ENCODE results near the gene FNBP1.

The FNBP1 gene

GRCh38 chr9:129876815-129877214 lies 166.2 kb downstream of the FNBP1 start:
- no peak overlapping the region for H3K4me3 ChIP-seq (ENCODE audit: low read length in 2 of 2)
- H4K8ac ChIP-seq (ENCODE audit: low read depth, low read length), result no peak overlapping the region
- DNase-seq (ENCODE audit: low spot score), result no peak
- H2BK15ac ChIP-seq (ENCODE audit: low read length), result no peak overlapping the region
- H3K27me3 ChIP-seq (ENCODE audit: control insufficient read depth in 3 of 3, insufficient read depth in 3 of 3, low read depth in 1 of 3, low read length in 3 of 3), result no peaks in the 10 kb centered on the region
- no peak overlapping the region for H3K23ac ChIP-seq (ENCODE audit: low read depth, low read length, poor library complexity)
- no peak overlapping the region for H2BK120ac ChIP-seq (ENCODE audit: low read depth, low read length)
- H3K4ac ChIP-seq (ENCODE audit: low read length), result no peak overlapping the region
- H2AFZ ChIP-seq (ENCODE audit: low read length), result no peak overlapping the region
- no peak overlapping the region for H3K4me2 ChIP-seq (ENCODE audit: insufficient read depth, low read length, poor library complexity, severe bottlenecking)
- no peak overlapping the region for H4K91ac ChIP-seq (ENCODE audit: low read depth, low read length, poor library complexity)
- no peaks in the 10 kb centered on the region for H3K4me1 ChIP-seq (ENCODE audit: control insufficient read depth in 2 of 2, insufficient read depth in 1 of 2, low read depth in 1 of 2, low read length in 2 of 2)
- no peak overlapping the region for H3K9ac ChIP-seq (ENCODE audit: low read depth, low read length, poor library complexity)
- peaks cover 16 to 34% of the 10 kb centered on the region in 2 donors for H3K36me3 ChIP-seq (replicated peaks in 1 of 2; ENCODE audit: control insufficient read depth in 2 of 2, insufficient read depth in 2 of 2, low read length in 2 of 2)
- no peak overlapping the region for H3K27ac ChIP-seq (replicated peaks; ENCODE audit: low read length)
- no peak overlapping the region for H2AK5ac ChIP-seq (ENCODE audit: low read depth, low read length)
- H3K9me3 ChIP-seq (replicated peaks in 1 of 2; ENCODE audit: control insufficient read depth in 2 of 2, insufficient read depth in 1 of 2, low read depth in 1 of 2, low read length in 2 of 2), result no peaks in the 10 kb centered on the region
- no peak overlapping the region for H3K18ac ChIP-seq (ENCODE audit: low read length)
- H2BK12ac ChIP-seq (ENCODE audit: low read length), result no peak overlapping the region
- H3K79me1 ChIP-seq (ENCODE audit: low read depth, low read length), result peaks cover 2% of the 10 kb centered on the region
- no peak overlapping the region for H2BK5ac ChIP-seq (ENCODE audit: low read length)
- H3K14ac ChIP-seq (ENCODE audit: low read length), result no peak overlapping the region
- no CpG with 5 or more reads among the region's 7 CpGs for WGBS, 2 donors (ENCODE audit: extremely low coverage in 2 of 2, insufficient read length in 2 of 2, insufficient replicate concordance in 1 of 2)

- DNase-seq (ENCODE audit: low spot score), result no peak
- Histone ChIP-seq H3K27me3 (ENCODE audit: control insufficient read depth in 3 of 3, insufficient read depth in 3 of 3, low read depth in 1 of 3, low read length in 3 of 3) (no peaks in the 10 kb centered on the region), H3K4me2 (ENCODE audit: insufficient read depth, low read length, poor library complexity, severe bottlenecking) (no peak overlapping the region), H3K4me1 (ENCODE audit: control insufficient read depth in 2 of 2, insufficient read depth in 1 of 2, low read depth in 1 of 2, low read length in 2 of 2) (peaks cover 0 to 2% of the 10 kb centered on the region in 2 donors), H3K9me3 (replicated peaks in 1 of 2; ENCODE audit: control insufficient read depth in 2 of 2, insufficient read depth in 1 of 2, low read depth in 1 of 2, low read length in 2 of 2) (peaks cover 0 to 3% of the 10 kb centered on the region in 2 donors), H2BK15ac (ENCODE audit: low read length) (no peak overlapping the region), H3K27ac (replicated peaks; ENCODE audit: low read length) (no peak overlapping the region), H3K4me3 (ENCODE audit: low read length in 2 of 2) (peak overlapping the region in 1 of 2 donors; percentile 5), H3K9ac (ENCODE audit: low read depth, low read length, poor library complexity) (peak overlapping the region; percentile 53), H3K23ac (ENCODE audit: low read depth, low read length, poor library complexity) (no peak overlapping the region), H3K18ac (ENCODE audit: low read length) (no peak overlapping the region), H3K79me1 (ENCODE audit: low read depth, low read length) (peaks cover 2% of the 10 kb centered on the region), H2BK12ac (ENCODE audit: low read length) (no peak overlapping the region), H2BK5ac (ENCODE audit: low read length) (no peak overlapping the region), H3K36me3 (replicated peaks in 1 of 2; ENCODE audit: control insufficient read depth in 2 of 2, insufficient read depth in 2 of 2, low read length in 2 of 2) (peaks cover 14 to 30% of the 10 kb centered on the region in 2 donors), H3K14ac (ENCODE audit: low read length) (no peak overlapping the region), H3K4ac (ENCODE audit: low read length) (no peak overlapping the region), H2AFZ (ENCODE audit: low read length) (no peak overlapping the region), H4K91ac (ENCODE audit: low read depth, low read length, poor library complexity) (no peak overlapping the region), H2AK5ac (ENCODE audit: low read depth, low read length) (no peak overlapping the region), H4K8ac (ENCODE audit: low read depth, low read length) (no peak overlapping the region), H2BK120ac (ENCODE audit: low read depth, low read length) (no peak overlapping the region)
- no CpG with 5 or more reads among the region's 27 CpGs for WGBS, 2 donors (ENCODE audit: extremely low coverage in 2 of 2, insufficient read length in 2 of 2, insufficient replicate concordance in 1 of 2)
Measured at GRCh38 chr9:129875687-129876395, 167.1 kb downstream of the FNBP1 start.

GRCh38 chr9:129875181-129875611 lies 167.8 kb downstream of the FNBP1 start:
- Histone ChIP-seq H3K18ac (ENCODE audit: low read length) (no peak overlapping the region), H2BK5ac (ENCODE audit: low read length) (peak overlapping the region; percentile 24), H2BK12ac (ENCODE audit: low read length) (no peak overlapping the region), H3K9me3 (replicated peaks in 1 of 2; ENCODE audit: control insufficient read depth in 2 of 2, insufficient read depth in 1 of 2, low read depth in 1 of 2, low read length in 2 of 2) (peaks cover 0 to 3% of the 10 kb centered on the region in 2 donors), H2BK15ac (ENCODE audit: low read length) (no peak overlapping the region), H3K23ac (ENCODE audit: low read depth, low read length, poor library complexity) (peak overlapping the region; percentile 2), H3K27me3 (ENCODE audit: control insufficient read depth in 3 of 3, insufficient read depth in 3 of 3, low read depth in 1 of 3, low read length in 3 of 3) (no peaks in the 10 kb centered on the region), H3K27ac (replicated peaks; ENCODE audit: low read length) (no peak overlapping the region), H4K8ac (ENCODE audit: low read depth, low read length) (peak overlapping the region; percentile 65), H3K4ac (ENCODE audit: low read length) (no peak overlapping the region), H2BK120ac (ENCODE audit: low read depth, low read length) (no peak overlapping the region), H3K14ac (ENCODE audit: low read length) (no peak overlapping the region), H3K36me3 (replicated peaks in 1 of 2; ENCODE audit: control insufficient read depth in 2 of 2, insufficient read depth in 2 of 2, low read length in 2 of 2) (peaks cover 12 to 30% of the 10 kb centered on the region in 2 donors), H2AK5ac (ENCODE audit: low read depth, low read length) (no peak overlapping the region), H3K4me3 (ENCODE audit: low read length in 2 of 2) (no peak overlapping the region), H3K4me1 (ENCODE audit: control insufficient read depth in 2 of 2, insufficient read depth in 1 of 2, low read depth in 1 of 2, low read length in 2 of 2) (peaks cover 0 to 2% of the 10 kb centered on the region in 2 donors), H2AFZ (ENCODE audit: low read length) (no peak overlapping the region), H3K4me2 (ENCODE audit: insufficient read depth, low read length, poor library complexity, severe bottlenecking) (no peak overlapping the region), H3K9ac (ENCODE audit: low read depth, low read length, poor library complexity) (peak overlapping the region; percentile 60), H4K91ac (ENCODE audit: low read depth, low read length, poor library complexity) (no peak overlapping the region), H3K79me1 (ENCODE audit: low read depth, low read length) (peaks cover 2% of the 10 kb centered on the region)
- DNase-seq (ENCODE audit: low spot score), result no peak
- no CpG with 5 or more reads among the region's 23 CpGs for WGBS, 2 donors (ENCODE audit: extremely low coverage in 2 of 2, insufficient read length in 2 of 2, insufficient replicate concordance in 1 of 2)

- no peak overlapping the region for H3K4me3 ChIP-seq (ENCODE audit: low read length in 2 of 2)
- no peak overlapping the region for H3K27ac ChIP-seq (replicated peaks; ENCODE audit: low read length)
- peak overlapping the region; percentile 24 for H2BK5ac ChIP-seq (ENCODE audit: low read length)
- no peak overlapping the region for H2BK12ac ChIP-seq (ENCODE audit: low read length)
- H2BK120ac ChIP-seq (ENCODE audit: low read depth, low read length), result no peak overlapping the region
- H3K23ac ChIP-seq (ENCODE audit: low read depth, low read length, poor library complexity), result no peak overlapping the region
- H3K4ac ChIP-seq (ENCODE audit: low read length), result no peak overlapping the region
- no peak overlapping the region for H3K14ac ChIP-seq (ENCODE audit: low read length)
- H3K18ac ChIP-seq (ENCODE audit: low read length), result peak overlapping the region; percentile 33
- H3K79me1 ChIP-seq (ENCODE audit: low read depth, low read length), result peaks cover 2% of the 10 kb centered on the region
- no peaks in the 10 kb centered on the region for H3K27me3 ChIP-seq (ENCODE audit: control insufficient read depth in 3 of 3, insufficient read depth in 3 of 3, low read depth in 1 of 3, low read length in 3 of 3)
- WGBS, 2 donors (ENCODE audit: extremely low coverage in 2 of 2, insufficient read length in 2 of 2, insufficient replicate concordance in 1 of 2), result no CpG with 5 or more reads among the region's 38 CpGs
- no peak overlapping the region for H2BK15ac ChIP-seq (ENCODE audit: low read length)
- DNase-seq (ENCODE audit: low spot score), result no peak
- H4K8ac ChIP-seq (ENCODE audit: low read depth, low read length), result peak overlapping the region; percentile 82
- H3K36me3 ChIP-seq (replicated peaks in 1 of 2; ENCODE audit: control insufficient read depth in 2 of 2, insufficient read depth in 2 of 2, low read length in 2 of 2), result peaks cover 12 to 33% of the 10 kb centered on the region in 2 donors
- H3K9ac ChIP-seq (ENCODE audit: low read depth, low read length, poor library complexity), result no peak overlapping the region
- H4K91ac ChIP-seq (ENCODE audit: low read depth, low read length, poor library complexity), result no peak overlapping the region
- no peak overlapping the region for H2AK5ac ChIP-seq (ENCODE audit: low read depth, low read length)
- no peak overlapping the region for H2AFZ ChIP-seq (ENCODE audit: low read length)
- no peak overlapping the region for H3K4me2 ChIP-seq (ENCODE audit: insufficient read depth, low read length, poor library complexity, severe bottlenecking)
- H3K4me1 ChIP-seq (ENCODE audit: control insufficient read depth in 2 of 2, insufficient read depth in 1 of 2, low read depth in 1 of 2, low read length in 2 of 2), result peaks cover 0 to 2% of the 10 kb centered on the region in 2 donors
- H3K9me3 ChIP-seq (replicated peaks in 1 of 2; ENCODE audit: control insufficient read depth in 2 of 2, insufficient read depth in 1 of 2, low read depth in 1 of 2, low read length in 2 of 2), result peaks cover 0 to 3% of the 10 kb centered on the region in 2 donors
Measured at GRCh38 chr9:129874261-129875101, 168.5 kb downstream of the FNBP1 start.
